ENCODE results near the gene AMPH.

Gene AMPH

DNA sequence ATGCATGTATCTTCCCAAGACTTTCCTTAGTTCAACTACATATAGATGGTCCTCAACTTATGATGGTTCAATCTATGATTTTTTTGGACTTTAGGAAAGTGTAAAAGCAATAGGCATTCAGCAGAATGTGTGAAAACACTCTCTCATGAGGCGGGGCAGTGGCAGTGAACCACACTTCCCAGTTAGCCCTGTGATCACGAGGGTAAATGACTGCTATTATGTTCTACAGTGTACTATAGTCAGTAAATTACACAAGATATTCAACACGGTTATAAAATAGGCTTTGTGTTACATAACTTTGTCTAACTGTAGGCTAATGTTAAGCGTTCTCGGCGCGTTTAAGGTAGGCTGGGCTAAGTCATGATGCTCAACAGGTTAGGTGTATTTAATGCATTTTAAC, 169.3 kb downstream of the AMPH start:
- peaks cover 4% of the 10 kb centered on the region; the same call in 1 of the 2 replicates for H3K27me3 ChIP-seq (ENCODE audit: low read depth, low read length)
- H2AFZ ChIP-seq (ENCODE audit: low read depth, low read length): no peak overlapping the region
- H3K4me3 ChIP-seq (ENCODE audit: low read length): no peak overlapping the region
- peaks cover 12% of the 10 kb centered on the region; the same call in 1 of the 2 replicates for H3K4me1 ChIP-seq (ENCODE audit: low read length)
- H3K9ac ChIP-seq (ENCODE audit: low read length): no peak overlapping the region
- no peaks in the 10 kb centered on the region for H3K9me3 ChIP-seq (ENCODE audit: insufficient read depth, low read length)
- no peak overlapping the region for H3K27ac ChIP-seq (ENCODE audit: low read length)
- no peak overlapping the region for H3K4me2 ChIP-seq (ENCODE audit: low read length)
- TF ChIP-seq EZH2phosphoT487 (IDR thresholded peaks at IDR 0.05; ENCODE audit: low read depth): no peak
- TF ChIP-seq, protein P1, sequence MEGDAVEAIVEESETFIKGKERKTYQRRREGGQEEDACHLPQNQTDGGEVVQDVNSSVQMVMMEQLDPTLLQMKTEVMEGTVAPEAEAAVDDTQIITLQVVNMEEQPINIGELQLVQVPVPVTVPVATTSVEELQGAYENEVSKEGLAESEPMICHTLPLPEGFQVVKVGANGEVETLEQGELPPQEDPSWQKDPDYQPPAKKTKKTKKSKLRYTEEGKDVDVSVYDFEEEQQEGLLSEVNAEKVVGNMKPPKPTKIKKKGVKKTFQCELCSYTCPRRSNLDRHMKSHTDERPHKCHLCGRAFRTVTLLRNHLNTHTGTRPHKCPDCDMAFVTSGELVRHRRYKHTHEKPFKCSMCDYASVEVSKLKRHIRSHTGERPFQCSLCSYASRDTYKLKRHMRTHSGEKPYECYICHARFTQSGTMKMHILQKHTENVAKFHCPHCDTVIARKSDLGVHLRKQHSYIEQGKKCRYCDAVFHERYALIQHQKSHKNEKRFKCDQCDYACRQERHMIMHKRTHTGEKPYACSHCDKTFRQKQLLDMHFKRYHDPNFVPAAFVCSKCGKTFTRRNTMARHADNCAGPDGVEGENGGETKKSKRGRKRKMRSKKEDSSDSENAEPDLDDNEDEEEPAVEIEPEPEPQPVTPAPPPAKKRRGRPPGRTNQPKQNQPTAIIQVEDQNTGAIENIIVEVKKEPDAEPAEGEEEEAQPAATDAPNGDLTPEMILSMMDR (IDR thresholded peaks at IDR 0.05; ENCODE audit: low read depth, low read length): no peak
- no peaks in the 10 kb centered on the region for H3K36me3 ChIP-seq (replicated peaks; ENCODE audit: low read depth, low read length)
- no peaks in the 10 kb centered on the region for H4K20me1 ChIP-seq (ENCODE audit: insufficient read depth, low read length)
- H3K79me2 ChIP-seq (ENCODE audit: low read length): no peaks in the 10 kb centered on the region

DNA sequence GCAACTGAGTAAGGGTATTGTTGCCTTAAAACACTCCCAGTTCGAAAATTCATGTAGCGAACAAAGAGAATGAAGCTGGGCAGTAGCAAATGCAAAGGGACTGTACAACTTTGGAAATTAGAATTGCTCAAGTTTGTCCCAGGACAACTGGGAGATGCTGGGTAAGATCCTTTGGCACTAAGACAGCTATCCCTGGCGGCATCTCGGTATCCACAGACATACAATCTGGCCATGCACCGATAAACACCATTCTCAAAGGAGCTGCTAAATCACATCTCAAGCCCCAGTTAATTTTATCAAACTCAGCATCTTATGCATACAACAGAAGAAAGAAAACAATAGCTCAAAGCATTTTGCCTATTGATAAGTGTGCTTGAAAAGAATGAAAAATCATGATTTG, 177.3 kb downstream of the AMPH start:
- Histone ChIP-seq H3K4me3 (ENCODE audit: low read length) (no peak overlapping the region), H3K4me1 (ENCODE audit: low read length) (no peaks in the 10 kb centered on the region)

DNA sequence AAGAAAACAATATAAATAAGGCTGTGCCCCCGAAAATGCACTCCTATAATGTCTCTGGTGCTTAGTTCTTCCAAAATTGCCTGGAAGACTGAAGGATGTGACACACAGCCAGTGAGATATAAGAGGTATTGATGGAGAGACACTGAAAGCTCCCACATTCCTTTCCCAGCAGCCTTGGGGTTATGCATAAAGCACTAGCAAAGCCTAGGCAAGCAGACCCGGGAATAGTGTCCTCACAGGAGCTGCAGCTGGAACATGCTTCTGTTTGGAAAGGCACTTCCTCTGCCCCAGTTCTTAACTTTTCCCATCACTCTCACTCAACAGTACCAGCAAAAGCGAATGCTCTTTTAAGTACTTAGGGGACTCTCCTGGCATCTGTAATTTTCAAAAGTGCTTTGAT, 178.0 kb downstream of the AMPH start:
- H3K27me3 ChIP-seq (ENCODE audit: low read depth, low read length): peaks cover 22% of the 10 kb centered on the region
- H3K4me3 ChIP-seq (ENCODE audit: low read length): no peak overlapping the region
- no peaks in the 10 kb centered on the region for H3K36me3 ChIP-seq (replicated peaks; ENCODE audit: low read depth, low read length)
- H3K27ac ChIP-seq (ENCODE audit: low read length): no peak overlapping the region
- H3K9me3 ChIP-seq (ENCODE audit: insufficient read depth, low read length): no peaks in the 10 kb centered on the region
- H3K4me1 ChIP-seq (ENCODE audit: low read length): no peaks in the 10 kb centered on the region
- H3K79me2 ChIP-seq (ENCODE audit: low read length): no peaks in the 10 kb centered on the region
- TF ChIP-seq EZH2phosphoT487 (IDR thresholded peaks at IDR 0.05; ENCODE audit: low read depth): no peak
- TF ChIP-seq, protein P1 (IDR thresholded peaks at IDR 0.05; ENCODE audit: low read depth, low read length): no peak
- H3K4me2 ChIP-seq (ENCODE audit: low read length): no peak overlapping the region
- H2AFZ ChIP-seq (ENCODE audit: low read depth, low read length): no peak overlapping the region
- H3K9ac ChIP-seq (ENCODE audit: low read length): no peak overlapping the region
- no peaks in the 10 kb centered on the region for H4K20me1 ChIP-seq (ENCODE audit: insufficient read depth, low read length)

More for the DNA sequence above, 177.3 kb downstream of the AMPH start:
- no peaks in the 10 kb centered on the region for H3K9me3 ChIP-seq (ENCODE audit: insufficient read depth, low read length)
- H2AFZ ChIP-seq (ENCODE audit: low read depth, low read length): no peak overlapping the region
- H3K36me3 ChIP-seq (replicated peaks; ENCODE audit: low read depth, low read length): no peaks in the 10 kb centered on the region
- H3K4me2 ChIP-seq (ENCODE audit: low read length): no peak overlapping the region
- no peak overlapping the region for H3K9ac ChIP-seq (ENCODE audit: low read length)
- TF ChIP-seq, protein P1 (IDR thresholded peaks at IDR 0.05; ENCODE audit: low read depth, low read length): no peak
- TF ChIP-seq EZH2phosphoT487 (IDR thresholded peaks at IDR 0.05; ENCODE audit: low read depth): no peak
- H3K79me2 ChIP-seq (ENCODE audit: low read length): no peaks in the 10 kb centered on the region
- no peak overlapping the region for H3K27ac ChIP-seq (ENCODE audit: low read length)
- peaks cover 22% of the 10 kb centered on the region for H3K27me3 ChIP-seq (ENCODE audit: low read depth, low read length)
- no peaks in the 10 kb centered on the region for H4K20me1 ChIP-seq (ENCODE audit: insufficient read depth, low read length)

DNA sequence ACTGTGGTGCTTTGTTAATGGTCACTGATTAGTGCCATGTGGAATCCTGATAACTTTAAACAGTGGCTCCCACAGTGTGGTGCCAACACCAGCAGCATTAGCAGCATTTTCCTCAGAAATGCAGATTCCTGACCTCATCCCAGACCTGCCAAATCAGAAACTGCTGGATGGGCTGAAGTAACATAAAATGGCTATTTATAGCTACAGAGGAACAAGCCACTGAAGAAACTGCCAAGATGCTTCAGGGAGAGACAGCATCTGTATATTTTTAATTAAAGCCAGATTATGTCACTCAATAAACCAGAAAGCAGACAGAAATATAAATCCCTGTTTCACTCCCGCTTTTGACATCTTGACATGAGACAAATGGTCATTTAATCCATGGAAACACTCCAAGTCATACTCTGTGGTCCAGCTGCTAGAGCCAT, 178.5 kb downstream of the AMPH start:
- H3K36me3 ChIP-seq (replicated peaks; ENCODE audit: low read depth, low read length): no peaks in the 10 kb centered on the region
- no peak overlapping the region for H3K4me2 ChIP-seq (ENCODE audit: low read length)
- H3K4me3 ChIP-seq (ENCODE audit: low read length): no peak overlapping the region
- no peak overlapping the region for H2AFZ ChIP-seq (ENCODE audit: low read depth, low read length)
- H3K4me1 ChIP-seq (ENCODE audit: low read length): no peaks in the 10 kb centered on the region
- H3K9me3 ChIP-seq (ENCODE audit: insufficient read depth, low read length): no peaks in the 10 kb centered on the region
- no peaks in the 10 kb centered on the region for H3K79me2 ChIP-seq (ENCODE audit: low read length)
- no peak overlapping the region for H3K27ac ChIP-seq (ENCODE audit: low read length)
- H3K27me3 ChIP-seq (ENCODE audit: low read depth, low read length): peaks cover 22% of the 10 kb centered on the region
- no peaks in the 10 kb centered on the region for H4K20me1 ChIP-seq (ENCODE audit: insufficient read depth, low read length)
- TF ChIP-seq, protein P1 (IDR thresholded peaks at IDR 0.05; ENCODE audit: low read depth, low read length): no peak
- TF ChIP-seq EZH2phosphoT487 (IDR thresholded peaks at IDR 0.05; ENCODE audit: low read depth): no peak
- H3K9ac ChIP-seq (ENCODE audit: low read length): no peak overlapping the region
